Mammary epithelial cell (primary cell): ENCODE measurements around the gene TMC3.

Source experiments
- CTCF ChIP-seq, 2 donors: IDR thresholded peaks in 1 of 2; conservative IDR thresholded peaks in 1 of 2; 2 replicates each; pipeline ENCODE4 v1.5.1; 2011 to 2012; ENCODE audit warnings: inconsistent platforms in 2 of 2, low read length in 2 of 2, mild to moderate bottlenecking in 2 of 2, control low read depth in 1 of 2, low read depth in 1 of 2; ENCODE audit not compliant: insufficient read depth in 1 of 2; ENCODE audit errors: extremely low read depth in 1 of 2
- EZH2 ChIP-seq: IDR thresholded peaks from 2 replicates; pipeline ENCODE4 v1.6.1; 2012; ENCODE audit warnings: low read length, inconsistent platforms, borderline replicate concordance

DNA sequence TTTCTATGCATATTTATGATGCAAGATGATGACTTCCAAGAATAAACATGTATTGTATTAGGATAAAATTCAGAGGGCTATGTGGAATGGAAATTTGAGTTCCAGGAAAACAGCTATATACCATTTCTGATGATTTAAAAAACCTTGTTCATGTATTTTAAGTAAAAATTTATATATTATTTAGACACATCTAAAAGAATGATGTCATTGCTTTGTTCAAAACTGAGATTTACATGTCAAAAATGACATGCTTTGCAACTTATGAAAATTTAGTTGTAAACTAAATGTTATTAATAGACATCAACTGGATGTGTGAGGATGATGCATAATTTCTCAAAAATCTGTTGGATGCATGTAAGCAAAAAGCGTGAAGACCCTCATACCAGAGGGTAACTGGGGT, 52.3 kb downstream of the TMC3 start:
- TF ChIP-seq CTCF (conservative IDR thresholded peaks at IDR 0.05 in 1 of 2, IDR thresholded peaks at IDR 0.05 in 1 of 2; ENCODE audit: extremely low read depth in 1 of 2, insufficient read depth in 1 of 2, low read depth in 1 of 2, low read length in 2 of 2) (no peak), EZH2 (no peak)
